ENCODE results near the gene PLXNB3. TPM values are rescaled to one million over a fixed set of nuclear protein-coding genes. Genes with fewer than 3 reads are reported as not detected.

Gene PLXNB3
- total RNA-seq, 1 donor: 0.54 TPM

DNA sequence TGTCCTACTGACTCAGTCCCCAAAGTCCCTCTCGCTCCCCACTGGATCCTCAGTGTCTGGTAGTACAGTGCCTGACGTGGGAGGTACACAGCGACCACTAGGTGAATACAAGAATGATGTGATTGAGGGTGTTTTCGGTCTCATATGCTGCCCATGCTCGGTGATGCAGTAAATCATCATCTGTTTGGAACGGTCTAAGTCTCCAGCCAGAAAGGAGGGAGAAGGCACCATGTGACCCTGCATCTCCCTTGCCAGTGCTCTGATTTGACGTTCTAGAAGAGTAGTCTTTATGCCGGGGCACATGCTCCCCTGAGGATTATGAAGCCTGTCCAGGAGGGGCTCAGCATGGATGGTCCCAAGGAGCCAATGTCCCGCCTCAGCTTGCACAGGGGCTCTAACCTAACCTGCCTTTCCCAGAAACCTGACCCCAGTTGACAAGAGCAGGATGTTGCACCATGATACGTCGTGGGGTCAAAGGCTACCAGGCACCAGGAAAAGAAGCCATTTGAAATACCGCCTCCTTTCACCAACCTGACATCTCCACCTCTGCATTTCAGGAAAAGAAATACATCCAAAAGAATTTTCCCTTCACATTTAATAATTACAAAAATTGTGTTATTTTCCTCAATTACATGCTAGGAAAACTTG is 13.8 kb upstream of the PLXNB3 start:
- no peak for DNase-seq (ENCODE audit: low read depth in 2 of 3, low spot score in 2 of 3)

DNA sequence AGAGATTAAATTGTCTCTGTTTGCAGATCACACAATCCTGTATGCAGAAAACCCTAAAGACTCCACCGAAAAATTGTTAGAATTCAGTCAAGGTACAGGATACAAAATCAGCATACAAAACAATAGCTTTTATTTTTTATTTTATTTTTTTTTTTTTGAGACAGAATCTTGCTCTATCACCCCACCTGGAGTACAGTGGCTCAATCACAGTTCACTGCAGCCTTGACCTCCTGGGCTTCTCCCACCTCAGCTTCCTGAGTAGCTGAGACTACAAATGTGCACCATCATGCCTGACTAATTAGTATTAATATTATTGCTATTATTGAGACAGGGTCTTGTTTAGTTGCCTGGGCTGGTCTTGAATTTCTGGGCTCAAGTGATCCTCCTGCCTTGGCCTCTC is 8.9 kb upstream of the PLXNB3 start:
- peak in 1 of 3 donors; percentile 8 for DNase-seq (ENCODE audit: low read depth in 2 of 3, low spot score in 2 of 3)

DNA sequence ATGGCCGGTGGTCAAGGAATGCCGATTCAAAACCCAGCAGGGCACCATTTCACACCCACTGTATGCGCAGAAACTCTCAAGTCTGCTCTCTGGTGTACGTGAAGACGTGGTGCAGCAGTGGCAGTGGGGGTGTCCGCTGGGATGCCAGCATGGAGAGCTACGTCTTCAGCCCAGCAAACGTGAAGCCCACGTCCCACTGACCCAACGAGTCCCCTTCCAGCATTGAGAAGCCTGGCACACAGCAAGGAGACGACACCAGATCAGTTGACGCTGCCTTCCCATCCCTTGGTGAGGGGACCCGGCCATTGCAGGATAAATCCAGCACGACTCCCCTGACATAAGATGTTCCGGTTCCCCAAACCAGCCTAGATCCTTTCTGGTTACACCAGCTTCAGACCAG is 2.2 kb upstream of the PLXNB3 start:
- DNase-seq (ENCODE audit: low read depth in 2 of 3, low spot score in 2 of 3): no peak

DNA sequence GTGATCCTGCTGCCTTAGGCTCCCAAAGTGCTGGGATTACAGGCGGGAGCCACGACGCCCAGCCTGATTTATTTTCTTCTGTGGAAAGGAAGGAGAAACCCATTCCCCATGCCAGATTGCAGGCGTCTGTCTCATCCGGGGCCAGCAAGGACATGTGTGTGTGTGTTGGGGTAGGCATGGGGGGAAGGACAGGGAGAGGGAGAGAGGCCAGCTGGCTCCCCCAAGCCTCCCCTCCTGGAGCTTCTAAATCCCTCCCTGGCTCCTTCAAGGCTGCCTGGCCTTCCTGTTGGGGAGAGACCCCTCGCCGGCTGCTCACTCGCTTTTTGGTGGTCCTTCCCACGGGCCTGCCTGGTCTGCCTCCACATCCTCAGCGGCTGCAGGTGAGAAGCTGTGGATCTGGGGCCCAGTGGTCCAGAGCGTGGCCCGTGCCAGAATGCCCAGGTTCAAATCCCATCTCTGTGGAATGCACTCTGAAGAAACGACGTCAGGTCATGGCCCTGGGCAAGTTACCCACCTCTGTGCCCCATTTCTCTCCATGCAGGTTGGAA is 1.3 kb upstream of the PLXNB3 start:
- no peak for DNase-seq (ENCODE audit: low read depth in 2 of 3, low spot score in 2 of 3)

DNA sequence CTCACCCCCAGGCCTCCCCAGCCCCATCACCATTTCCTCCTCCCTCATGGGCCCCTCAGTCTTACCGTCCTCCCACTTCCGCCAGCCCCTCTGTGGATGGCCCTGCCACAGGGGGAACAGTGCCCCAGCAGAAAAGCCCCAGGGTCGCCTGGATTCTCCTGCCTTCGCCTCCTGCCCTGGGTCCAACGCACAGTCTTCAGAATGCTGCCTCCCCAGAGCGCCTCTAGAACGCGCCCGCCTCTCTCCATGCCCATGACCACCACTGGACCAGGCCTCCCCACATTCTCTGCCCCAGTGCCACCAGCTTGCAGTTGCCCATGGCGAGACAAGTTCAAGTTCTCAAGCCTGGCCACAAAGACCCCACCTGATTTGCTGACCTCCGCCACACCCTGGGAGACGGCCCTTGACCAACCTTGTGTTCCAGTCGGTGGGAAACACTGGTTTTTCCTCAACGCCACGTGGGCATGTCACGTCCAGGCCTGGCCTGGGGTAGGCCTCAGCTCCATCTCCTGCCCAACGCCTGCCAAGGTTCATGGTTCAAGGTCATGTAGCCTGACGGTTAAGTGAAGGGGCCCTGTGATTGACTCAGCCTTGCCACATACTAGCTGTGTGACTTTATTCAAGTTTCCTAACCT is 634 bp upstream of the PLXNB3 start:
- no peak for DNase-seq (ENCODE audit: low read depth in 2 of 3, low spot score in 2 of 3)

DNA sequence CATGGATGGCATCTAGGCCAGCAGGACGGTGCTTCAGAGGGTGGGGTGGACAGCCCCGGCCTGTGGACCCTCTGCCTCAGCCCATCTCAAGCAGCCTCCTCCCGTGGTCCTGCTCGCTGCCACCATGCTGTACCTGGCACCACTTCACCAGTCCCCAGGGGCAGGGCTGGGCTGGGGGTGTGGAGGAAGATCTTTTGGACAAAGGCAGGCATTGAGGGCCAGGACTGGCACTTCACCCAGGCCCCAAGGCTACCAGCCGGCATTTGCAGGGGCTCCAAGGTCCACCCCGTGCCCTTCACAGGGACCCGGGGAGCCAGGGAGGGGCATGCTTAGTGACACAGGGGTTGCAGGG is 713 bp downstream of the PLXNB3 start:
- no peak for DNase-seq (ENCODE audit: low read depth in 2 of 3, low spot score in 2 of 3)

DNA sequence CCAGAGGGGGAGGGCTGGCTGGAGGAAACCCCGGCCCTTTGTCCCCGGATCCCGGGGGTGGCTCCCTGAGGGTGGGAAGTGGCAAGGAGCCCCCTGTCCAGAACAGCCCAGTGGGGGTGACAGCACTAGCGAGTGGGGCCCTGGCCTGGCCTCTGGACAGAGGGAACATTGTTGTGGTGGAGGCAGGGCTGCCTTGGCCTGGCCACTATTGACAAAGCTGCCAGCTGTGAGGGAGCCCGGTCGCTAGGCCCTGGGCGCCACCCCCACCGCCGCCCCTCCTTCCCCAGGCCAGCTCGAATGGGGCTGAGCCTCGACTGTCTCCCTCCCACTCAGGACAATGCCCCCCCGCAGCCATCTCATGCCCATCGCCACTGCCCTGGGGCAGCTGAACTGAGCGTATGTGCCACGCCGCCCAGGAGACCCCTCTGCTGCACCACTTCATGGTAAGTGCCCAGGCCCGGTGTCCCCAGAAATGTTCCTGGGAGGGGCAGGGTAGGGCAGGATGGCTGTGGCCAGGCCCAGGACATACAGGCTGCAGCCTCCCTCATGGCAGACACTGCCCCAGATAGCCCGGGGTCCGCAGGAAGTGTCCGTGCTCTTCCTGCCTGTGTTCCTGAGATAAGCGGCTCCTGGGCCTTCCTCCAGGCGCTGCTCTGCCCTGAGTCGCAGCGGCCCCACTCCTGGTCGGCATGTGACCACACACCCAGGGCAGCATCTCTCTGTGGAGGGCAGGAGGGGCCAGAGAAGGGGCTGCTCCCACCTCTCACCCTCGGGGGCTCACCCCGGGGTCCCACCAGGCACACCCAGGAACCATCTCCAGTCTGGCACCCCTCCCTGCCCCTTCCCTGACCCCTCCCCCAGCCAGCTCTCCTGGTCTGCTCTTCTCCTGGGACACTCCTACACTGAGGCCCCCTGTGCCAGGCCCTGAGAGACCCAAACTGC is 1.4 kb downstream of the PLXNB3 start:
- no peak for DNase-seq (ENCODE audit: low read depth in 2 of 3, low spot score in 2 of 3)

DNA sequence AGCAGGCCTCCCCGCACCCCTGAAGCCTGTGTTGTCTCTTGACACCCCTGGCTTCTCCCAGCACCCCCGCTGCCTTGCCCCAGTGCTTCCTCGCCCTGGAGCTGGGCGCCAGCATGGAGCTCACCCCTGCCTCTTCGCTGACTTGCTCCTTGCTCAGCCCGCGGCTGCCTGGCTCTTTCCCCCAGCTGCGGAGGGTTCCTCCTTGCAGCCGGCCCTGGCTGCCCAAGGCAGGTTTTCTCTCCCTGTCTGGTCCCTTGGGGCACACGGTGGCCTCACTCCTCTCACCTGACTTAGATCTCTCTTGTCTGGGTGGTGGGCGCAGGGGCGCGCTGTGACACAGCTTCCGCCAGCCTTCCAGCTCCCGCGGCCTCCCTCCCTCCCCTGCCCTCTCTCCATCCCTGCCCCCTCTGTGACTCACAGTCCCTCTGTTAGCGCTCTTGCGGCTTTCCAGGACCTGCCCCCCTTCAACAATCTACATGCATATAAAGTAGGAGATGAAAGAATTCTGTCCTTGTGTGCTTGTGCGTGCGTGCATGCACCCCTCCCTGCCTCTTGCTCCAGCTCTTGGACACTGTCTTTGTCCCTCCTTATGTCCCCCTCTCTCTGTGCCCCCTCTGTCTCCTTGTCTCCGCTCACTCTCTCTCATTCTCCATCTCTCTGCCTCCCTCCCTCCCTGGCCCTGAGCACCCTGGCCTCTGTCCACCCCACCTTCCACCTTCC is 2.2 kb downstream of the PLXNB3 start:
- DNase-seq (ENCODE audit: low read depth in 2 of 3, low spot score in 2 of 3): peak in 2 of 3 donors; percentile 64 to 75

DNA sequence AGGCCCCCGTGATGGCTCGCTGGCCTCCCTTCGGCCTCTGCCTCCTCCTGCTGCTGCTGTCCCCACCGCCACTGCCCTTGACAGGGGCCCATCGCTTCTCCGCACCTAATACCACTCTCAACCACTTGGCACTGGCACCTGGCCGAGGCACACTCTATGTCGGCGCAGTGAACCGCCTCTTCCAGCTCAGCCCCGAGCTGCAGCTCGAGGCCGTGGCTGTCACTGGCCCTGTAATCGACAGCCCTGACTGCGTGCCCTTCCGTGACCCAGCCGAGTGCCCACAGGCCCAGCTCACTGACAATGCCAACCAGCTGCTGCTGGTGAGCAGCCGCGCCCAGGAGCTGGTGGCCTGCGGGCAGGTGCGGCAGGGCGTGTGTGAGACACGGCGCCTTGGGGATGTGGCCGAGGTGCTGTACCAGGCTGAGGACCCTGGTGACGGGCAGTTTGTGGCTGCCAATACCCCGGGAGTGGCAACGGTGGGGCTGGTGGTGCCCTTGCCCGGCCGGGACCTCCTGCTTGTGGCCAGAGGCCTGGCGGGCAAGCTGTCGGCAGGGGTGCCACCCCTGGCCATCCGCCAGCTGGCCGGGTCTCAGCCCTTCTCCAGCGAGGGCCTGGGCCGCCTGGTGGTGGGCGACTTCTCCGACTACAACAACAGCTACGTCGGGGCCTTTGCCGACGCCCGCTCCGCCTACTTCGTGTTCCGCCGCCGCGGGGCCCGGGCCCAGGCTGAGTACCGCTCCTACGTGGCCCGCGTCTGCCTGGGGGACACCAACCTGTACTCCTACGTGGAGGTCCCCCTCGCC is 3.0 kb downstream of the PLXNB3 start:
- DNase-seq (ENCODE audit: low read depth in 2 of 3, low spot score in 2 of 3): no peak

DNA sequence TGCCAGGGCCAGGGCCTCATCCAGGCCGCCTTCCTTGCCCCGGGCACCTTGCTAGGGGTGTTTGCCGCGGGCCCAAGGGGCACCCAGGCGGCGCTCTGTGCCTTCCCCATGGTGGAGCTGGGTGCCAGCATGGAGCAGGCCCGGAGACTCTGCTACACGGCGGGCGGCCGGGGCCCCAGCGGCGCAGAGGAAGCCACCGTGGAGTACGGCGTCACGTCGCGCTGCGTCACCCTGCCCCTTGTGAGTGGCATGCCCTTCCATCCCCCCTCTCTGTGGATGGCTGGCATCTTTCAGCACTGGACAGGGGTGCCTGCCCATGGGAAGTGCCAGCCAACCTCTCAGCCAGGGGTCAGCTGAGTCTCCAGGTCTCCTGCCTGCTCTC is 3.6 kb downstream of the PLXNB3 start:
- DNase-seq (ENCODE audit: low read depth in 2 of 3, low spot score in 2 of 3): no peak

DNA sequence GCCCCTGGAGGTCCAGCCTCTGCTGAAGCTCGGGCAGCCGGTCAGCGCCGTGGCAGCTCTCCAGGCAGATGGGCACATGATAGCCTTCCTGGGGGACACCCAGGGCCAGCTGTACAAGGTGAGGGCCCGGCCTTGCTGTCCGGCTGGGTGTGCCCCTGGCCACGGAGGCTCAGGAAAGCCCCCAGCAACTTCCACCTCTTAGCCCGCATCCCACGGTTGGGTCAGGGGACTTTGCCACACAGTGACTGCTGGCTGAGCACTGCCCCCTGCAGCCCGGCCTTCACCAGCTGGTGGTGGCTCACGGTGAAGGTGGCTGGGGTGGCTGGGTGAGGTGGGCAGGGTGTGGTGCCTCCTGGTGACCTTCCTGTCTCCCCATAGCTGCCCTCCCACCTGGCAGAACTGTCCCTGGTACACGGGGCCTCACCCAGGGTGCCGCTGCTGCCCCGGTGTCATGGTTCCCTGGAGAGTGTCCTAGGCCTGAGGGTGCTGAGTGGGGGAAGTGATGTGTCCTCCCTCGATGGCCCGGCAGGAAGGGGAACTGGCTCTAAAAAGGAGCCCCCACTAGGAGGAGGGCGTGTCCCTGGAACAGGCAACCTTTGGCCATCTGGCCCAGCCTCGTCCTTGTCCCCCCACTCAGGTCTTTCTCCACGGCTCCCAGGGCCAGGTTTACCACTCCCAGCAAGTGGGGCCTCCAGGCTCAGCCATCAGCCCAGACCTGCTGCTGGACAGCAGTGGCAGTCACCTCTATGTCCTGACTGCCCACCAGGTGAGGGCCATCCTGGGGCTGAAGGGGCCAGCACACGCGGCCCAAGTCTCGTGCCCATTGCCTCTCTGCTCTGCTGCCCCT is 4.5 kb downstream of the PLXNB3 start:
- no peak for DNase-seq (ENCODE audit: low read depth in 2 of 3, low spot score in 2 of 3)

DNA sequence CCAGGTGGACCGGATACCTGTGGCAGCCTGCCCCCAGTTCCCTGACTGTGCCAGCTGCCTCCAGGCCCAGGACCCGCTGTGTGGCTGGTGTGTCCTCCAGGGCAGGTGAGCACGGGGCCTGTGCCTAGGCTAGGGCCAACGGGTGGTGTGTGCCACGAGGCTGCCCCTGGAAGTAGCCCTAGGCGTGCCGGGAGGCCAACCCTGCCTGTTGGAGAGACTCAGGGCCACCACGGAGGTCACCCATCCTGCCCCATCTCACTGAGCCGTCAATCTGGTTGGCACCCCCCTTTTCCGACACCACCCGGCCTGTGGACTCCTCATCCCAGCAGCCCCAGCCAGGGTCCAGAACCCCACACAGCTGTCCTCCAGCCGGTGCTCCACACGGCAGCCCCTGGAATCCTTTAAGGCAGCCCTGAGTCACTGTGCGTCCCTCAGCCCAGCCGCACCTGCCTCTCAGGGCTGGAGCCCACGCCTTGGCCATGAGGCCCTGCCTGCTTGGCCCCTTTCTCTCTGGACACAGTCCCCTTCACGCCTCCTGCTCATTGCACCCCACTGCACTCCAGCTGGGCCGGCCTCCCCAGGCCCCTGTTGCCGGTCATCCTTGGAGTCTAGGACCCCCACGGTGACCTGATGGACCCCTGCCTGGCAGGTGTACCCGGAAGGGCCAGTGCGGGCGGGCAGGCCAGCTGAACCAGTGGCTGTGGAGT is 5.3 kb downstream of the PLXNB3 start:
- no peak for DNase-seq (ENCODE audit: low read depth in 2 of 3, low spot score in 2 of 3)

DNA sequence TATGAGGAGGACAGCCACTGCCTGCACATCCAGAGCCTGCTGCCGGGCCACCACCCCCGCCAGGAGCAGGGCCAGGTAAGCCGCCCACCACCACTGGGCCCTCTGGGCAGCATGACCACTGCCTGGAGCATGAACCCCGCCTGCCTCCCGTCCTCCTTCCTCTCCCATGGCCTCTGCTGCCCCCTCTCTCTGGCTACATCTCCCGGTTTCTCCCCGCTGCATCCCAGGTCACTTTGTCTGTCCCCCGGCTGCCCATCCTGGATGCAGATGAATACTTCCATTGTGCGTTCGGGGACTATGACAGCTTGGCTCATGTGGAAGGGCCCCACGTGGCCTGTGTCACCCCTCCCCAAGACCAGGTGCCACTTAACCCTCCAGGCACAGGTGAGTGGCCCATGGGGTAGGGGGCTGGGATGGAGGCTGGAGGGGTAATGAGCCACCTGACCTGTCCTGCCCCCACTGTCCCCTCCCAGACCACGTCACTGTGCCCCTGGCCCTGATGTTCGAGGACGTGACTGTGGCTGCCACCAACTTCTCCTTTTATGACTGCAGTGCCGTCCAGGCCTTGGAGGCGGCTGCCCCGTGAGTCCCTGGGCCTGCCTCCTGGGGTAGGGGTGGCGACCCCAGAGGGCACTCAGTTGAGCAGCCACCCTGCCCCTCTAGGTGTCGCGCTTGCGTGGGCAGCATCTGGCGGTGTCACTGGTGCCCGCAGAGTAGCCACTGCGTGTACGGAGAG is 6.0 kb downstream of the PLXNB3 start:
- no peak for DNase-seq (ENCODE audit: low read depth in 2 of 3, low spot score in 2 of 3)

DNA sequence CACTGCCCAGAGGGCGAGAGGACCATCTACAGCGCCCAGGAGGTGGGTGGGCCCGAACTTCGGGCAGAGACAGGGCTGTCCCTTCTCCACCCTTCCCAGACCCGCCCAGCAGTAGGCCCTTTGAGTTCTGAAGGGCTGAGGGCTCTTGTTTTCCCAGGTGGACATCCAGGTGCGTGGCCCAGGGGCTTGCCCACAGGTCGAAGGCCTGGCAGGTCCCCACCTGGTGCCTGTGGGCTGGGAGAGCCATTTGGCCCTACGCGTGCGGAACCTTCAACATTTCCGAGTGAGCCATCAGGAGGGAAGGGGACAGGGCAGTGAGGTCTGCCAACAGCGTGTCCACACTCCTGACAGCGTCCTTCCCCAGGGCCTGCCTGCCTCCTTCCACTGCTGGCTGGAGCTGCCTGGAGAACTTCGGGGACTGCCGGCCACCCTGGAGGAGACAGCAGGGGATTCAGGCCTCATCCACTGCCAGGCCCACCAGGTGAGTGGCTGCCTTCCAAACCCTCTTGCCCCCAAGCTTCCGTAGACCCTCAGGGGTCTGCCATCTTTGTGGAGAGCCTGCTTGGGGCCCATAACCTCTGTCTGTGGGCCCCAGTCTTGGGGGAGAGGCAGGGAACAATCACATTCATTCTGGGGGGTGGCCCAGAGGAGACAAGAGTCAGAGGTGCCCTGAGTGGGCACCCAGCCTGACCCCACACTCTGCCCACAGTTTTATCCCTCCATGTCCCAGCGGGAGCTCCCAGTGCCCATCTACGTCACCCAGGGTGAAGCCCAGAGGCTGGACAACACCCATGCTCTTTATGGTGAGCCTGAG is 6.8 kb downstream of the PLXNB3 start:
- no peak for DNase-seq (ENCODE audit: low read depth in 2 of 3, low spot score in 2 of 3)

DNA sequence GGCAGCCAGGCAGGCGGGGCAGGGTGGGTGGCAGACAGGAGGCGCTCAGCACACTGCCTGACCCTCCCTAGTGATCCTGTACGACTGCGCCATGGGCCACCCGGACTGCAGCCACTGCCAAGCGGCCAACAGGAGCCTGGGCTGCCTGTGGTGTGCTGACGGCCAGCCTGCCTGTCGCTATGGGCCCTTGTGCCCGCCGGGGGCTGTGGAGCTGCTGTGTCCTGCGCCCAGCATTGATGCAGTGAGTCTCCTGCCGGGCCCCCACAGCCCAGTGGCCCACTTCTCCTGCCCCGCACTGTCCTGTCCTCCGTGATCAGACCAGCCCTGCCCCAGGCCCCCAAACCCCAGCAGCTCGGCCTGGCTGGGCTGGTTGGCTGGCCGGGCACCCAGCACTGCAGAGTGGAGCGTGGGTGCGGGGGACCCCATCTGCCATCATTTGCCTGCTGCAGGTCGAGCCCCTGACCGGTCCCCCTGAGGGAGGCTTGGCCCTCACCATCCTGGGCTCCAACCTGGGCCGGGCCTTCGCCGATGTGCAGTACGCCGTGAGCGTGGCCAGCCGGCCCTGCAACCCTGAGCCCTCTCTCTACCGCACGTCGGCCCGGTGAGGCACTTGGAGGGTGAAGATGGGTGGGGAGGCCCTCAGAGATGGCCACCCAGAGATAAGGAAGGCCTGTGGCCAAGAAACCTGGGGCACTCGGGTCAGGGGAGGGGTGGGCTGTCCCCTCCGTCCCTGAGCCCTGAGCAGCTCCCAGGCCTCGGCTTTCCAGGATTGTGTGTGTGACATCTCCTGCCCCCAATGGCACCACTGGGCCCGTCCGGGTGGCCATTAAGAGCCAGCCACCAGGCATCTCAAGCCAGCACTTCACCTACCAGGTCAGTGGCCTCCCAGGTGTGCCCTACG is 7.6 kb downstream of the PLXNB3 start:
- DNase-seq (ENCODE audit: low read depth in 2 of 3, low spot score in 2 of 3): no peak

All from hematopoietic multipotent progenitor cell (in vitro differentiated cells).